ENCODE results near the gene TIGD4.
A peak's percentile ranks its signal among the peaks of the same experiment; 100 is the strongest.
"Not testable (repeated sequence)": the region's sequence is repeated elsewhere in the genome, so short reads cannot be mapped to it uniquely, and the experiment has no call there.

TIGD4 gene

GRCh38 chr4:152778656-152779512 lies 646 bp downstream of the TIGD4 start:
- peak; percentile 15 for DNase-seq

GRCh38 chr4:152777488-152777887 lies 2.0 kb downstream of the TIGD4 start:
- no peak for DNase-seq

- no peak for DNase-seq
Measured at GRCh38 chr4:152776352-152776751, 3.2 kb downstream of the TIGD4 start.

- no peak for DNase-seq
Measured at GRCh38 chr4:152773953-152774352, 5.6 kb downstream of the TIGD4 start.

- DNase-seq = no peak
Measured at GRCh38 chr4:152773339-152773738, 6.2 kb downstream of the TIGD4 start.

GRCh38 chr4:152771741-152772533 lies 7.6 kb downstream of the TIGD4 start:
- DNase-seq = no peak

- not testable (repeated sequence) for DNase-seq
Measured at GRCh38 chr4:152765069-152765737, 14.3 kb downstream of the TIGD4 start.

- DNase-seq = no peak
Measured at GRCh38 chr4:152763796-152764195, 15.7 kb downstream of the TIGD4 start.

GRCh38 chr4:152748619-152749018 lies 30.9 kb downstream of the TIGD4 start:
- DNase-seq = no peak

GRCh38 chr4:152747444-152747843 lies 32.1 kb downstream of the TIGD4 start:
- no peak for DNase-seq

- no peak for DNase-seq
Measured at GRCh38 chr4:152738827-152739226, 40.7 kb downstream of the TIGD4 start.

- DNase-seq = no peak
Measured at GRCh38 chr4:152735906-152736305, 43.6 kb downstream of the TIGD4 start.

- no peak for DNase-seq
Measured at GRCh38 chr4:152735396-152735859, 44.1 kb downstream of the TIGD4 start.

GRCh38 chr4:152734699-152735050 lies 44.9 kb downstream of the TIGD4 start:
- DNase-seq = no peak

GRCh38 chr4:152734015-152734698 lies 45.4 kb downstream of the TIGD4 start:
- no peak for DNase-seq

GRCh38 chr4:152731997-152732396 lies 47.5 kb downstream of the TIGD4 start:
- no peak for DNase-seq

GRCh38 chr4:152729466-152729865 lies 50.1 kb downstream of the TIGD4 start:
- no peak for DNase-seq

- no peak for DNase-seq
Measured at GRCh38 chr4:152728343-152728742, 51.2 kb downstream of the TIGD4 start.

- DNase-seq = no peak
Measured at GRCh38 chr4:152727784-152728183, 51.7 kb downstream of the TIGD4 start.

GRCh38 chr4:152724494-152724893 lies 55.0 kb downstream of the TIGD4 start:
- DNase-seq = no peak

GRCh38 chr4:152723236-152723635 lies 56.3 kb downstream of the TIGD4 start:
- DNase-seq = no peak

GRCh38 chr4:152719801-152720556 lies 59.6 kb downstream of the TIGD4 start:
- no peak for DNase-seq

Measured in stimulated activated naive CD4-positive, alpha-beta T cell treated with Interleukin-2 at 50 U/mL for 16 hours (primary cell).